PFSK-1 (cell line): ENCODE data around the gene BANP.

Source experiments
- FOXP2 ChIP-seq: optimal IDR thresholded peaks from 2 replicates; pipeline ENCODE3; 2011; ENCODE audit warnings: borderline replicate concordance, control low read depth, inconsistent platforms; ENCODE audit not compliant: insufficient read depth; ENCODE audit errors: extremely low read length, extremely low read depth
- POLR2AphosphoS5 ChIP-seq: IDR thresholded peaks from 2 replicates; pipeline ENCODE4 v1.6.1; 2012; ENCODE audit warnings: low read depth, mild to moderate bottlenecking, control low read depth, low read length, moderate library complexity
- SIN3A ChIP-seq: IDR thresholded peaks from 2 replicates; pipeline ENCODE4 v1.6.1; 2012; ENCODE audit warnings: mild to moderate bottlenecking, low read length, moderate library complexity, borderline replicate concordance; ENCODE audit not compliant: insufficient read depth
- TAF1 ChIP-seq: IDR thresholded peaks from 2 replicates; pipeline ENCODE4 v1.6.1; 2012; ENCODE audit warnings: low read length, control low read depth, borderline replicate concordance; ENCODE audit not compliant: insufficient read depth
- TF ChIP-seq, protein P1 (sequence below), 2 experiments: IDR thresholded peaks; 2 replicates each; pipeline versions ENCODE4 v1.6.1 to v1.8.0; 2011 to 2012; ENCODE audit warnings: low read depth in 2 of 2, low read length in 2 of 2, control low read depth in 1 of 2, inconsistent platforms in 1 of 2, mild to moderate bottlenecking in 1 of 2, moderate library complexity in 1 of 2; ENCODE audit not compliant: insufficient read depth in 1 of 2

BANP gene

DNA sequence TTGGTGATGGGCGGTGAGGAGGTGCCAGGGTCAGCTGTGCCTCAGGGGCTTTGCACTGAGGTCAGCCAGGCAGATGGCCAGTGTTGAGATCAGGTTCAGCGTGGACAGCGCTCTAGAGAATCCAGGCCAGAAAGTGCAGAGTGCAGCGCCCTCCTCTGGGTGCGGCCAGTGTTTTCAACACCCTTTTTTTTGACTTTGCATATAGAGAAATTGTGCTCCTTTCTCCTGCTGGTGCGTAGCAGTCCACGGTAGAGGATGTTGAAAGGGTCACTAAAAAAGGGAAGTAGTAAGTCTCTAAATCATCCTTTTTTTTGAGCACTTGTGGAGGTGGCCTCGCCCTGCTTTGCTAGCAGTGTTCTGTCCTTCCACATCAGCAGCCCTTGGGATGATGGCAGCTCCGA, 53.9 kb downstream of the BANP start:
- TF ChIP-seq POLR2AphosphoS5 = no peak
- TF ChIP-seq, protein P1, sequence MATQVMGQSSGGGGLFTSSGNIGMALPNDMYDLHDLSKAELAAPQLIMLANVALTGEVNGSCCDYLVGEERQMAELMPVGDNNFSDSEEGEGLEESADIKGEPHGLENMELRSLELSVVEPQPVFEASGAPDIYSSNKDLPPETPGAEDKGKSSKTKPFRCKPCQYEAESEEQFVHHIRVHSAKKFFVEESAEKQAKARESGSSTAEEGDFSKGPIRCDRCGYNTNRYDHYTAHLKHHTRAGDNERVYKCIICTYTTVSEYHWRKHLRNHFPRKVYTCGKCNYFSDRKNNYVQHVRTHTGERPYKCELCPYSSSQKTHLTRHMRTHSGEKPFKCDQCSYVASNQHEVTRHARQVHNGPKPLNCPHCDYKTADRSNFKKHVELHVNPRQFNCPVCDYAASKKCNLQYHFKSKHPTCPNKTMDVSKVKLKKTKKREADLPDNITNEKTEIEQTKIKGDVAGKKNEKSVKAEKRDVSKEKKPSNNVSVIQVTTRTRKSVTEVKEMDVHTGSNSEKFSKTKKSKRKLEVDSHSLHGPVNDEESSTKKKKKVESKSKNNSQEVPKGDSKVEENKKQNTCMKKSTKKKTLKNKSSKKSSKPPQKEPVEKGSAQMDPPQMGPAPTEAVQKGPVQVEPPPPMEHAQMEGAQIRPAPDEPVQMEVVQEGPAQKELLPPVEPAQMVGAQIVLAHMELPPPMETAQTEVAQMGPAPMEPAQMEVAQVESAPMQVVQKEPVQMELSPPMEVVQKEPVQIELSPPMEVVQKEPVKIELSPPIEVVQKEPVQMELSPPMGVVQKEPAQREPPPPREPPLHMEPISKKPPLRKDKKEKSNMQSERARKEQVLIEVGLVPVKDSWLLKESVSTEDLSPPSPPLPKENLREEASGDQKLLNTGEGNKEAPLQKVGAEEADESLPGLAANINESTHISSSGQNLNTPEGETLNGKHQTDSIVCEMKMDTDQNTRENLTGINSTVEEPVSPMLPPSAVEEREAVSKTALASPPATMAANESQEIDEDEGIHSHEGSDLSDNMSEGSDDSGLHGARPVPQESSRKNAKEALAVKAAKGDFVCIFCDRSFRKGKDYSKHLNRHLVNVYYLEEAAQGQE (IDR thresholded peaks at IDR 0.05; ENCODE audit: insufficient read depth in 1 of 2, low read depth in 2 of 2, low read length in 2 of 2) = peak; percentile 91 to 93

DNA sequence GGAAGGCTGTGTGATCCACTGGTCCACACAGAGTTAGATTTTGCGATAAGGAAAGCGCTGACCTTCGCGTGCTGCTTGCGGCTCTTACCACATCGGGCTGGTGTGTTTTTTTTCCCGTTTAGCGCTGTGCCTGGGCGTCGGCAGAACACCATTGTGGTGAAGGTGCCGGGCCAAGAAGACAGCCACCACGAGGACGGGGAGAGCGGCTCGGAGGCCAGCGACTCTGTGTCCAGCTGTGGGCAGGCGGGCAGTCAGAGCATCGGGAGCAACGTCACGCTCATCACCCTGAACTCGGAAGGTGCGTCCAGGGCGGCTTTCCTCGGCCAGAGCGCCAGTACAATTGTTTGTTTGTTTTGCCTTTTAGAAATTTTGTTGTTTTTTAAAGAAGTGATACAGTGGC, 54.7 kb downstream of the BANP start:
- TF ChIP-seq POLR2AphosphoS5 (no peak), SIN3A (no peak), FOXP2 (no peak), TAF1 (no peak)
- TF ChIP-seq, protein P1 (IDR thresholded peaks at IDR 0.05; ENCODE audit: insufficient read depth in 1 of 2, low read depth in 2 of 2, low read length in 2 of 2) = no peak

DNA sequence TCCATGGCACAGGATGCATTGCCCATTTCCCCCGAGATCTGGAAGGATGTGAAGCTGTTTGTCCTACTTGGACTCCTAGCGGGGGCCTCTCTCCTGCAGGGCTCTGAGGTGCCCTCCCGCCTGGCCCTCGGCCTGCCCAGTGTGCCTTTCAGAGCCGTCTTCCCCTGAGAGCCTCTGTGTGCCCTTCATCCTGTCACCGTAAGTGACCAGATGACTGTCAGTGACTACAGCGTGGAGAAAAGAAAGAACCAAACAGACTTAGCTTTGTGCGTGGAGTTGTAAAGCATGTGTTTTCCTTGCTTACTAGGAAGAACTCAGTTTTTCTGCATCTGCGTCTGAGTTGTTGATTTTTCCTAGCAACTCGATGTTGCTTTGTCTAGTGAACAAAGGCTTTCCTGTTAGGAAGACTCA, 56.1 kb downstream of the BANP start:
- no peak for TF ChIP-seq TAF1
- no peak for TF ChIP-seq SIN3A
- TF ChIP-seq, protein P1 (IDR thresholded peaks at IDR 0.05; ENCODE audit: insufficient read depth in 1 of 2, low read depth in 2 of 2, low read length in 2 of 2) = no peak
- TF ChIP-seq FOXP2 = no peak
- TF ChIP-seq POLR2AphosphoS5 = no peak

DNA sequence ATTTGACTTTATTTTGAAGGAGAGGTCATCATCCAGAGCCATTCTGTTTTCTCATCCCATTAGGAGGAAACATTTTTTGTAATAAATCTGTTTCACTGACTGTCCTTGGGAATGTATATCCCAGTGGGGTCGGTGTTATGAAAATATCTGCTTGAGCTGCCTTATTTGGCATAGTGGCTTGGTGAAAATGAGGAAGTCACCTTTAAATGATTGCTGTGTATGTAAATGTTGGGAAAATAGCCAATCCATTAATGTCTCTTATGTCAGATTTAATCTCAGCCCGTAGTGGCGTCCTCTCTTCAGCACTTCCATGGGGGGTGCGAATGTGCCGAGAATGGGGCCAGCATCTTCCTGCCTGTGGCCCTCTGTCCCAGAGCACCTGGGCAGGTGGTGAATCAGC, 57.6 kb downstream of the BANP start:
- TF ChIP-seq POLR2AphosphoS5 (no peak), TAF1 (no peak), SIN3A (no peak)
- TF ChIP-seq, protein P1 (IDR thresholded peaks at IDR 0.05; ENCODE audit: insufficient read depth in 1 of 2, low read depth in 2 of 2, low read length in 2 of 2) = no peak

DNA sequence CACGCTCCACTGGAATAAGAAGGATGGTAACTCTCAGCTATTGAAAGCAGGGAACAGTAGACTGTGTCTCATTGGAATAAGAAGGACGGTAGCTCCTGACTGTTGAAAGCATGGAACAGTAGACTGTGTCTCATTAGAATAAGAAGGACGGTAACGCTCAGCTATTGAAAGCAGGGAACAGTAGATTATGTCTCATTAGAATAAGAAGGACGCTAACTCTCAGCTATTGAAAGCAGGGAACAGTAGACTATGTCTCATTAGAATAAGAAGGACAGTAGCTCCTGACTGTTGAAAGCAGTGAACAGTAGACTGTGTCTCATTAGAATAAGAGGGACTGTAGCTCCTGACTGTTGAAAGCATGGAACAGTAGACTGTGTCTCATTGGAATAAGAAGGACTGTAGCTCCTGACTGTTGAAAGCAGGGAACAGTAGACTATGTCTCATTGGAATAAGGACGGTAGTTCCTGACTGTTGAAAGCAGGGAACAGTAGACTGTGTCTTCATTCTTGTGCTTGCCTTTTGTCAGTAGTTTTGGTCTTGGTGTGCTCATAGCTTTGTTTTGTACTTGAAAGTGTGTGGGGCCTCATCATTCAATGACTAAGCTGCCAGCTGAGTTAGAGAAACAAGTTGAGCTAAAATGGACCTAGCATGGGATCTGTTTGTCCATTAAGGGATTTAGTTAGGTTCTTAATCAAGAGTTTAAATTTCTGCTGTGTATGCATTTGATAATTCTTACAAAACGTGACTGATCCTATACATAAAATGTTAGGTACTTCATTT, 58.5 kb downstream of the BANP start:
- TF ChIP-seq TAF1 = no peak
